KMS-11 (cell line): ENCODE measurements around the gene MAP4.

ENCODE experiments used
- H2AFZ ChIP-seq: fragments of 200-600 bp; sonication (generic); 2 replicates; pipeline ENCODE4 v1.6.1; 2016; ENCODE audit warnings: antibody characterized with exemption, mixed run types, low read depth
- H3K27ac ChIP-seq: fragments of 200-600 bp; sonication (generic); 2 replicates; pipeline ENCODE4 v1.6.1; 2016; ENCODE audit warnings: mild to moderate bottlenecking, mixed run types
- H3K27me3 ChIP-seq: fragments of 200-600 bp; sonication (generic); 2 replicates; pipeline ENCODE4 v1.6.1; 2017; ENCODE audit warnings: mild to moderate bottlenecking, low read depth, mixed run types, moderate library complexity; ENCODE audit not compliant: insufficient read depth
- H3K36me3 ChIP-seq: fragments of 200-600 bp; sonication (generic); 2 replicates; pipeline ENCODE4 v1.6.1; 2017; ENCODE audit warnings: mild to moderate bottlenecking, mixed run types; ENCODE audit not compliant: insufficient read depth
- H3K4me1 ChIP-seq: fragments of 200-600 bp; sonication (generic); 2 replicates; pipeline ENCODE4 v1.6.1; 2016; ENCODE audit warnings: mild to moderate bottlenecking, low read depth, mixed run types; ENCODE audit not compliant: poor library complexity, severe bottlenecking
- H3K4me2 ChIP-seq: fragments of 200-600 bp; sonication (generic); 2 replicates; pipeline ENCODE4 v1.7.0; 2016; ENCODE audit warnings: mild to moderate bottlenecking, mixed run types
- H3K4me3 ChIP-seq: fragments of 200-600 bp; sonication (generic); IDR thresholded peaks from 2 replicates; pipeline ENCODE4 v1.6.1; 2017; ENCODE audit warnings: low read depth, low read length, mixed read lengths; ENCODE audit not compliant: insufficient read depth
- H3K79me2 ChIP-seq: fragments of 200-600 bp; sonication (generic); 2 replicates; pipeline ENCODE4 v1.6.1; 2016; ENCODE audit warnings: low read depth, mixed run types; ENCODE audit not compliant: insufficient read depth
- H3K9ac ChIP-seq: fragments of 200-600 bp; sonication (generic); 2 replicates; pipeline ENCODE4 v1.6.1; 2016; ENCODE audit warnings: mild to moderate bottlenecking, mixed run types
- H4K20me1 ChIP-seq: fragments of 200-600 bp; sonication (generic); 2 replicates; pipeline ENCODE4 v1.6.1; 2016; ENCODE audit warnings: mild to moderate bottlenecking, mixed run types; ENCODE audit not compliant: insufficient read depth
- TF ChIP-seq, protein P1 (sequence below): fragments of 200-600 bp; sonication (generic); conservative IDR thresholded peaks from 2 replicates; pipeline ENCODE4 v1.6.1; 2017; ENCODE audit warnings: low read depth, mild to moderate bottlenecking, antibody characterized with exemption, low read length, moderate library complexity, mixed read lengths

MAP4 gene

DNA sequence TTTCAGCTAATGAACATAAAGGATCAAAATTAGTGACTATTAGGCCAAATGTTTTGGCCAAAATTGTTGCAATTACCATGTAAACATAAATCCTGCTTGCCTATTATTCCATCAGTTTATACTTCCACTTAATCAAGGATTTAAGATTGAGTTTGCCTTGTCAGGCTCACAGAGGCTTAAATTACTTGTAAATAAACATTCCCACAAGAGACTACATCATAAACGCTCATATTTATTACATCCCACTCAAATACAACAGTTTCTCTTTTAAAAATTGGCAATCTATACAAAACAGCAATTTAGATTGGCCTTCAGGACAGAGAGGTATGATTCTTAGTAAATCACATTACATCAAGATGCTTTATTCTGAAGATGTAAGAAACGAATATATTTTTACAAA, 9.9 kb upstream of the MAP4 start:
- no peak overlapping the region for H3K27ac ChIP-seq
- peaks cover 52% of the 10 kb centered on the region for H3K4me1 ChIP-seq
- no peaks in the 10 kb centered on the region for H3K36me3 ChIP-seq
- no peak overlapping the region for H2AFZ ChIP-seq
- TF ChIP-seq, protein P1, sequence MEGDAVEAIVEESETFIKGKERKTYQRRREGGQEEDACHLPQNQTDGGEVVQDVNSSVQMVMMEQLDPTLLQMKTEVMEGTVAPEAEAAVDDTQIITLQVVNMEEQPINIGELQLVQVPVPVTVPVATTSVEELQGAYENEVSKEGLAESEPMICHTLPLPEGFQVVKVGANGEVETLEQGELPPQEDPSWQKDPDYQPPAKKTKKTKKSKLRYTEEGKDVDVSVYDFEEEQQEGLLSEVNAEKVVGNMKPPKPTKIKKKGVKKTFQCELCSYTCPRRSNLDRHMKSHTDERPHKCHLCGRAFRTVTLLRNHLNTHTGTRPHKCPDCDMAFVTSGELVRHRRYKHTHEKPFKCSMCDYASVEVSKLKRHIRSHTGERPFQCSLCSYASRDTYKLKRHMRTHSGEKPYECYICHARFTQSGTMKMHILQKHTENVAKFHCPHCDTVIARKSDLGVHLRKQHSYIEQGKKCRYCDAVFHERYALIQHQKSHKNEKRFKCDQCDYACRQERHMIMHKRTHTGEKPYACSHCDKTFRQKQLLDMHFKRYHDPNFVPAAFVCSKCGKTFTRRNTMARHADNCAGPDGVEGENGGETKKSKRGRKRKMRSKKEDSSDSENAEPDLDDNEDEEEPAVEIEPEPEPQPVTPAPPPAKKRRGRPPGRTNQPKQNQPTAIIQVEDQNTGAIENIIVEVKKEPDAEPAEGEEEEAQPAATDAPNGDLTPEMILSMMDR = no peak
- peaks cover 26% of the 10 kb centered on the region; the same call in 1 of the 2 replicates for H3K79me2 ChIP-seq
- no peak overlapping the region for H3K9ac ChIP-seq
- H4K20me1 ChIP-seq = no peaks in the 10 kb centered on the region
- H3K27me3 ChIP-seq = no peaks in the 10 kb centered on the region
- no peak overlapping the region for H3K4me2 ChIP-seq
- no peak overlapping the region for H3K4me3 ChIP-seq

- H3K27ac ChIP-seq = no peak overlapping the region
- TF ChIP-seq, protein P1 = no peak
- no peak overlapping the region for H3K4me2 ChIP-seq
- no peak overlapping the region for H2AFZ ChIP-seq
- H3K9ac ChIP-seq = no peak overlapping the region
- H3K79me2 ChIP-seq = peaks cover 24% of the 10 kb centered on the region; the same call in 1 of the 2 replicates
- H4K20me1 ChIP-seq = no peaks in the 10 kb centered on the region
- no peaks in the 10 kb centered on the region for H3K27me3 ChIP-seq
- no peak overlapping the region for H3K4me3 ChIP-seq
- no peaks in the 10 kb centered on the region for H3K36me3 ChIP-seq
- H3K4me1 ChIP-seq = peaks cover 43% of the 10 kb centered on the region
Measured at GRCh38 chr3:48024401-48024800, 8.2 kb upstream of the MAP4 start.

DNA sequence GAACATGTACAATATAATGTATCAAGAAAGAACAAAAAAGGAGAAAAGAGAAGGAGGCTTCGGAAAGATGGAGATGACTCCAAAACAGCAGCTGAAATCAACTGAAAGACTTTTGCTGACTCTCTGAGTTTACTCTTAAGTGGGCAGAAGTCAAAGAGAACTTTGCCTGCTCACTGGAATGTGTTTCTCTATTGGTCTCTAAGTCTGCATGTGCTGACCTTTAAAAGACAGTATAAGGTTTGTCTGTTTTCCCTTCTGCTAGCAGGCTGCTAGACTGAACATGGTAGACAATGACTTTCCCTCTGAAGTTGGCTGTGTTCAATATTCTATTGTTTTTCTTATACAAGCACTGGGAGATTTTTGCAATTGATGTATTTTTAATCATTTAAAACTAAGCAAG, 7.2 kb upstream of the MAP4 start:
- H3K27me3 ChIP-seq = no peaks in the 10 kb centered on the region
- peaks cover 41% of the 10 kb centered on the region for H3K4me1 ChIP-seq
- no peak overlapping the region for H2AFZ ChIP-seq
- TF ChIP-seq, protein P1 = no peak
- H3K27ac ChIP-seq = no peak overlapping the region
- H3K79me2 ChIP-seq = peaks cover 27% of the 10 kb centered on the region; the same call in 1 of the 2 replicates
- H3K4me2 ChIP-seq = no peak overlapping the region
- H3K4me3 ChIP-seq = no peak overlapping the region
- H3K9ac ChIP-seq = no peak overlapping the region
- no peaks in the 10 kb centered on the region for H3K36me3 ChIP-seq
- H4K20me1 ChIP-seq = no peaks in the 10 kb centered on the region

- TF ChIP-seq, protein P1 = no peak
- Histone ChIP-seq H3K4me3 (no peak overlapping the region), H4K20me1 (no peaks in the 10 kb centered on the region), H2AFZ (no peak overlapping the region), H3K27me3 (no peaks in the 10 kb centered on the region), H3K9ac (no peak overlapping the region), H3K36me3 (no peaks in the 10 kb centered on the region), H3K27ac (no peak overlapping the region), H3K4me2 (no peak overlapping the region), H3K4me1 (peaks cover 34% of the 10 kb centered on the region), H3K79me2 (peaks cover 21% of the 10 kb centered on the region; the same call in 1 of the 2 replicates)
Measured at GRCh38 chr3:48022178-48022577, 6.0 kb upstream of the MAP4 start.
